ENCODE data around the gene PDE2A. TPM values are rescaled to one million over a fixed set of nuclear protein-coding genes. Genes with fewer than 3 reads are reported as not detected.

PDE2A gene
- total RNA-seq, 6 experiments from 2014 or later = 11.2 to 46.3 (median 22.8) TPM

DNA sequence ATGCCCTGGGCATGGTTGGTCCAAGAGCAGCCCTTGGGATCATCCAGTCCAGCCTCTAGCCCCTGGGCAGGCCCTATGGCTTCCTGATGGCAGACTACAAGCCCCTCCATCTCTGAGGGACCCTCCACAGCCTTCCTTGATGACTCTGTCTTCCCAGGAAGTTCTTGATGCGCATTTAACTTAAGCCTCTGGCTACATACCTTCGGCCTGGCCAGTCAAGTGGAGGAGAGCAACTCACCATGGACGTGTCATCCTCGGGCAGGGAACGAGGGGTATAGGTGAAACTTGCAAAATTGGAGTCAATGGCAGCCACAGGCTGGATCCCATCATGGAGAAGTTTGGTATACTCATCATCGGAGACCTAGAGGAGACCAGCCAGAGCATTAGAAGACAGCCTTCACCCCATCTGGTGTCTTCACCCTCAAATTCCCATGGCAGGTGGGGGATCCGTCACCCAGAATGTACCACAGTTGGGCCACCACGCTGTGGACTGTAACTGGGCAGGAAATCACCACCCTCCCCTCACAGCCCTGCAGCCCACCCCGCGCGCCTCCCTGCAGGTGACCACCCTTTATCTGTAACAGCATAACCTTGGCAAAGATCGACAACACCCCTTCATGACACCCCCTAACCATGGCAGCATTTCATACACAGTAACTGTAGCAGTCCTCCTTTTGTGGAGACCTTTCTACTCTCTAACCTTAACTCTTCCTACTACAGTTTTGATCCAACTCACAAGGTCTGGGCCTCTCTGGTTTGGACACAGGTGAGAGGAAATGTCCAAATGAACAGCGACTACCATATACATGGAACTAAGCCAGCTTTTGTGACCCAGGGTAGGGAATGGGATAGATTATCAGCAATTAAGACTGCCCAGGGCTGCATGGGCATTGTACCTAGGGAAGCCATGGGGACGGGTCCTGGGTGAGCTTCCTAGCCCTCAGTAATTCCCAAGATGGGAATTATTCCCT lies 91.7 kb downstream of the PDE2A start:
- TF ChIP-seq CTCF (IDR thresholded peaks at IDR 0.05) (no peak), POLR2A (IDR thresholded peaks at IDR 0.05) (no peak)
- intact Hi-C loops (cut with DNase I) = no loop called here
- 88% methylated on average over 8 of the region's 14 CpGs for WGBS (ENCODE audit: insufficient coverage, low coverage, low lambda C conversion rate, missing lambda C conversion rate)
- Histone ChIP-seq H3K27ac (no peak overlapping the region), H3K4me1 (no peaks in the 10 kb centered on the region), H3K4me3 (no peak overlapping the region), H3K9me3 (no peaks in the 10 kb centered on the region), H3K36me3 (no peaks in the 10 kb centered on the region), H3K27me3 (peaks cover 0 to 11% of the 10 kb centered on the region in 2 donors)
- DNase-seq (peak in 2 of 3 donors; percentile 11 to 14), ATAC-seq (no peak)

DNA sequence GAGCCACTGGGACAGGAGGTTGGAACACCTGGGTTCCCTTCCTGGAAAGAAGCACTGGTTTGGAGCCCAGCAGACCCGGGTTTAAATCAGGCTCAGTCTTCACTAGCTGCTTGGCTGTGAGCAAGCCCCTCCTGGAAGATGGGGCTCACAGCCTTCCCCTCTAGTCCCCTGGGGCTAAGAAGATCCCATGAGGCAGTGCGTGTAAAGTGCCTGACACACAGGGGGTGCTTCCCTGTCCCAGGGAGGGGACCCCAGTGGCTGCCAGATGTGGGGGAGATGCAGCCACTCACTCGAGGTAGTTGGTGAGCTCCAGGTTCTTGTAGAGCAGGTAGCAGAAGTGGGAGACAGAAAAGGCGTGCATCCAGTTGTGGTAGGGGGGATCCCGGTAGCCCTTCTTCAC lies 93.2 kb downstream of the PDE2A start:
- H3K4me1 ChIP-seq = no peaks in the 10 kb centered on the region
- no peak overlapping the region for H3K4me3 ChIP-seq
- TF ChIP-seq CTCF (IDR thresholded peaks at IDR 0.05) = no peak
- TF ChIP-seq POLR2A (IDR thresholded peaks at IDR 0.05) = no peak
- intact Hi-C loops (cut with DNase I) = no loop called here
- peaks cover 0 to 11% of the 10 kb centered on the region in 2 donors for H3K27me3 ChIP-seq
- ATAC-seq (no peak), DNase-seq (peak in 1 of 3 donors; percentile 15)
- no peaks in the 10 kb centered on the region for H3K36me3 ChIP-seq
- no CpG with 5 or more reads among the region's 5 CpGs for WGBS (ENCODE audit: insufficient coverage, low coverage, low lambda C conversion rate, missing lambda C conversion rate)
- H3K27ac ChIP-seq = no peak overlapping the region
- no peaks in the 10 kb centered on the region for H3K9me3 ChIP-seq

DNA sequence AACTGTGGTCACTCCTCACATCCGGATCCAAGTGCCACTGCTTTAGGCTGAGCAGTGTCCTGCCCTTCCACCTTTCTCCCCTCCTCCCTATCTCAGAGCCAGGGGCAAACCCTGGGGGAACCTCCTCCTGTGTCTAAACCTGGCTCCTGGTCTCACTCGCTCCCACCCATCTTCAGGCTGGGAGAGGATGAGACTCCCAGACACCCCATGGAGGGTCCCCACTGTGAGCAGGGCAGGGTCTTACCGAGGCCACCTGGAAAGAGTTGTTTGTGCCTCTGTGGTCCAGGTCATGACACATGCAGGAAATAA lies 93.6 kb downstream of the PDE2A start:
- Histone ChIP-seq H3K27ac (no peak overlapping the region), H3K9me3 (no peaks in the 10 kb centered on the region), H3K27me3 (peaks cover 0 to 11% of the 10 kb centered on the region in 2 donors), H3K36me3 (no peaks in the 10 kb centered on the region), H3K4me1 (no peaks in the 10 kb centered on the region), H3K4me3 (no peak overlapping the region)
- no peak for ATAC-seq
- 38% methylated on average over 1 of the region's 3 CpGs for WGBS (ENCODE audit: insufficient coverage, low coverage, low lambda C conversion rate, missing lambda C conversion rate)
- DNase-seq = peak in 1 of 3 donors; percentile 23
- TF ChIP-seq POLR2A (IDR thresholded peaks at IDR 0.05) (no peak), CTCF (IDR thresholded peaks at IDR 0.05) (no peak)
- intact Hi-C loops (cut with DNase I) = no loop called here

DNA sequence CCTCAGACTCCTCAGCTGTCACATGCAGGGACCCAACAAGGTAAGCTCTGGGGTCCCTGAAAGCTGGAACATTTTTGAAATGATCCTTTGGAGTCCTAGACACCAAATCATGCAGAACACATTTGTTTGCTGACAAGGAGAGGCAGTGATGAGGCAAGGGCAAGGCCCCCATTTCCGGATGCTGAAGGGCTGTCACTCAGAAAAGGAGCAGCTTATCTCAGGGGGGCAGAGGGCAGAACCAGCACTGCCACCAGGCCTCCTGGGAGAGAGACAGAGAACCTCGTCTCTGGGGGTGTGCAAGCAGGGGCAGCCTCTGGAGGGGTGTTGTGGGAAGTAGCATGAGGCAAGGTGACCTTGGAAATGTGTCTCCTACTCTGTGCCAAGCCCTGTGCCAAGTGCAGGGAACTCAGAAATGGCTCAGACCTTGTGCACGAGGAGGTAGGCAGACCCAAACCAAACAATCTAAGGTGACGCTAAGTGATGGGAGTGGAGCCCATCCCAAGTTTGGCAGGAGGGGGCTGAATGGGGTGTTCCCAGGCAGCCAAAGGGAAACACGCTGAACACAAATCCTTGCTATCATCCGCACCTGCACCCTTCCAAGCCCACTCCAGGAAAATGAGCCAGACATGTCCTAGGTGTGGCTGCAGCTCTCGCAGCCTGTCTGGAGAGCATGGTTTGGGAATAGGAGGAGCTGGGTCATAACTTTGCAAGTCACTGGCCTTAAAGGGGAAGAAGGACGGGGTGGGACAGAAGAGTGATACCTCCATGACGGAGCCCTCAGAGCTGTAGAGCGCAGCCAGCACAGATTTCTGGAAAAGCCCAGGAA lies 94.2 kb downstream of the PDE2A start:
- DNase-seq (peak in 2 of 3 donors; percentile 24 to 31), ATAC-seq (no peak)
- Histone ChIP-seq H3K27ac (no peak overlapping the region), H3K4me1 (no peaks in the 10 kb centered on the region), H3K9me3 (no peaks in the 10 kb centered on the region), H3K4me3 (no peak overlapping the region), H3K27me3 (peaks cover 0 to 5% of the 10 kb centered on the region in 2 donors), H3K36me3 (no peaks in the 10 kb centered on the region)
- no peak for TF ChIP-seq POLR2A (IDR thresholded peaks at IDR 0.05)
- TF ChIP-seq CTCF (IDR thresholded peaks at IDR 0.05) = no peak
- intact Hi-C loops (cut with DNase I) = loop anchor here (5.0 to 10.0 kb wide), 2 partner anchors 105 to 108 kb away; no protein-coding TSS in a partner anchor
- WGBS (ENCODE audit: insufficient coverage, low coverage, low lambda C conversion rate, missing lambda C conversion rate) = 72% methylated on average over 7 of the region's 10 CpGs
